NCI-H2081 treated with DMSO at 0.1 percent for 48 hours (cell line): ENCODE data around the gene KCNN3.
"Not testable (repeated sequence)": the region's sequence is repeated elsewhere in the genome, so short reads cannot be mapped to it uniquely, and the experiment has no call there.

Experiments
- DNase-seq: peaks from one replicate; lab custom pipeline; 2025; lab: John Stamatoyannopoulos, UW

KCNN3 gene

GRCh38 chr1:154698320-154699096 lies 171.6 kb downstream of the KCNN3 start:
- DNase-seq, result no peak

- no peak for DNase-seq
Observed at GRCh38 chr1:154697710-154698109, 172.4 kb downstream of the KCNN3 start.

GRCh38 chr1:154696456-154696855 lies 173.6 kb downstream of the KCNN3 start:
- DNase-seq, result no peak

DNA sequence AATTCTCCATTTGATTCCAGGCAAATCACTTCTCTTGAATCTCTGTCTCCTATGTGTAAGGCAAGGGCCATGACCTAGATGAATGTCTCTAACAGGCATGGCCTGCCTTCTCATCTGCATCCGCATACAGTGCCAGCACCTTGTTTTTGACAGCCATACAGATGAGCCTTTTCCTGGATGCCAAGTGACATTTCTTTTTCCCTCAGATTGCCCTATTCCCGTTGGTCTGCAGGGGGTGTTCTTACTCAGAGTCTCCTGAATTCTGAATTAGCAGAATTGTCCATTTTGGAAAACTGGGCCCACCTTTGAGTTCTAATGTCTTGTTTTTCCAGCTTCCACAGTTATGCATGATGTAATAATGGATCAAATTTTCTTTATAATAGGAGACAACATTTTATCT lies 174.1 kb downstream of the KCNN3 start:
- DNase-seq, result no peak

DNA sequence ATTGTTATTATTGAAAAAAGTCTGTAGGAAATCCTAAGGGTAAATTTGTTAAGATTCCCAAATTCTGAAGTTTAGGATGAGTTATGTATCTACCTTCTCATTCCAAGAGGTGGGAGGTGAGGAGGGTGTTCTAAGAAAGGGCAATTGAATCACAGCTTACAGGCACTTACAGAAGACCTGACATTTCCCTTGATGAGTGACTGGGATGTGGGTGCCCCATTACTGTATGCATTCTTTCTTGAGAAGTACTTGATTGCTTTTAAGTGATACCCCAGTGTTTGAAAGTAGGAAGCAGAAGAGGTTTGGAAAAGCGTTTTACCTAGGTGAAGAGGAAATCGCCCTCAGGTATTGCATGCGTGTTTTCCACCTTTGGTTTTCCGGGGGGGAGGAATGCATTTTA lies 175.1 kb downstream of the KCNN3 start:
- no peak for DNase-seq

DNA sequence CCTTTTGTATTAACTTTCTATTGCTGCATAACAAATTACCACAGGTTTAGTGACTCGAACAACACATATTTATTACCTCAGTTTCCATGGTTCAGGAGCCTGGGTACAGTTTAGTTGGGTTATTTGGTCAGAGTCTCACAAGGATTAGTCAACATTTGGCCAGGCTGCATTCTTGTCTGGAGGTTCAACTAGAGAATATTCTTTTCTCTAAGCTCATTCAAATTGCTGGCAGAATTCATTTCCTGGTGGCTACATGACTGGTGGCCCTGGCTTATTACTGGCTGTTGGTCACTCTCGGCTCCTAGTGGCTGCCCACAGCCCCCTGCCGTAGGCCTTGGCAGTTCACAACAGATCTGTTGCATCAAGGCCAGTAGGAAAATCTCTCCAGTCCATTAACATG lies 181.0 kb downstream of the KCNN3 start:
- no peak for DNase-seq

GRCh38 chr1:154686507-154686906 lies 183.6 kb downstream of the KCNN3 start:
- no peak for DNase-seq

DNA sequence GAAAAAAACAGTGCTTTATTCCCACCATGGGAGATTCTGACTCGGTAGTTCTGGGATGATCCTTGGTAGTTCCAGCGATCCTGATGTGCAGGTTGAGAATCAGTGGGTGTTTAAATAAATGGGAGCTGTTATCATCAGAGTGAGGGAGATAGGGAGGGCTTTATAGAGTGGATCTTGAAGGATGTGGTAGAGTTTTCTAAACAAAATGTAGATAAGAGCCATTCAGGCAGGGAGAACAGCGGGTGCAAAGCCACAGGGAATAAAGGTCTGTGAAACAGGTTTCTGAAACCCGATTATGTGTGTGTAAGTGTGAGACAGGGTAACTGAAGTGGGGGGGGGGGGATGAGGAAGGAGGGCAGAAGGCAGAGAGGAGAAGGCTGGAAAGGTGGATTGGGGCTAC lies 186.3 kb downstream of the KCNN3 start:
- no peak for DNase-seq

GRCh38 chr1:154682254-154682653 lies 187.8 kb downstream of the KCNN3 start:
- no peak for DNase-seq

DNA sequence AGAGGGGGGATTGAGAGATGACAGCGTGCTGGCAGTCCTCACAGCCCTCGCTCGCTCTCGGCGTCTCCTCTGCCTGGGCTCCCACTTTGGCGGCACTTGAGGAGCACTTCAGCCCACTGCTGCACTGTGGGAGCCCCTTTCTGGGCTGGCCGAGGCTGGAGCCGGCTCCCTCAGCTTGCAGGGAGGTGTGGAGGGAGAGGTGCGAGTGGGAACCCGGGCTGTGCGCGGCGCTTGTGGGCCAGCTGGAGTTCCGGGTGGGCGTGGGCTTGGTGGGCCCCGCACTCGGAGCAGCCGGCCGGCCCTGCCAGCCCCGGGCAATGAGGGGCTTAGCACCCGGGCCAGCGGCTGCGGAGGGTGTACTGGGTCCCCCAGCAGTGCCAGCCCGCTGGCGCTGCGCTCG lies 192.2 kb downstream of the KCNN3 start:
- DNase-seq, result not testable (repeated sequence)

DNA sequence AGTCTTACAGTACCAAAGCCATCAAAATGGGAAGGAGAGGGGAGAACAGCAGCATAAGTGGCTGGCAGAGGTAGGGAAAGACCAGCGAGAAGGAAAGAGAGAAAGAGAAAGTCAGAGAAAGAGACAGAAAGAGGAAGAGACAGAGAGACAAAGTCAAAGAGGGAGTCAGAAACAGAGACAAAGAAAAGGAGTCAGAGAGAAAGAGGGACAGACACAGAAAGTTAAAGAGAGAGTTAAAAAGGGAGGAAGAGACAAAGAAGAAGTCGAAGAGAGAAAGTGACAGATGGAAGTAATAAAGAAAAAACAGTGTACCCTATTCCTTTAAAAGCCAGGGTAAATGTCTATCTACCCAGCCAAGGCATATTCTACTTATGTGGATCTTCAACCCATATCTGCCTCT lies 193.2 kb downstream of the KCNN3 start:
- DNase-seq, result not testable (repeated sequence)

DNA sequence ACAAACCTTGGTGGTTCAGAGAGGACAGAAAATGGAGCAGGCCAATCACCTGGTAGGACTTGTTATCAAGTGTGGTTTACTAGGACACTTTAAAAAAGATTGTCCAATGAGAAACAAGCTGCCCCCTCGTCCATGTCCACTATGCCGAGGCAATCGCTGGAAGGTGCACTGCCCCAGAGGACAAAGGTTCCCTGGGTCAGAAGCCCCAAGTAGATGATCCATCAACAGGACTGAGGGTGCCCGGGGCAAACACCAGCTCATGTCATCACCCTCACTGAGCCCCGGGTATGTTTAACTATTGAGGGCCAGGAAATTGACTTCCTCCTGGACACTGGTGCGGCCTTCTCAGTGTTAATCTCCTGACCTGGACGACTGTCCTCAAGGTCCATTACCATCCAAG lies 195.6 kb downstream of the KCNN3 start:
- DNase-seq, result not testable (repeated sequence)

GRCh38 chr1:154672245-154672644 lies 197.8 kb downstream of the KCNN3 start:
- DNase-seq, result not testable (repeated sequence)

- not testable (repeated sequence) for DNase-seq
Observed at GRCh38 chr1:154671412-154671811, 198.7 kb downstream of the KCNN3 start.

DNA sequence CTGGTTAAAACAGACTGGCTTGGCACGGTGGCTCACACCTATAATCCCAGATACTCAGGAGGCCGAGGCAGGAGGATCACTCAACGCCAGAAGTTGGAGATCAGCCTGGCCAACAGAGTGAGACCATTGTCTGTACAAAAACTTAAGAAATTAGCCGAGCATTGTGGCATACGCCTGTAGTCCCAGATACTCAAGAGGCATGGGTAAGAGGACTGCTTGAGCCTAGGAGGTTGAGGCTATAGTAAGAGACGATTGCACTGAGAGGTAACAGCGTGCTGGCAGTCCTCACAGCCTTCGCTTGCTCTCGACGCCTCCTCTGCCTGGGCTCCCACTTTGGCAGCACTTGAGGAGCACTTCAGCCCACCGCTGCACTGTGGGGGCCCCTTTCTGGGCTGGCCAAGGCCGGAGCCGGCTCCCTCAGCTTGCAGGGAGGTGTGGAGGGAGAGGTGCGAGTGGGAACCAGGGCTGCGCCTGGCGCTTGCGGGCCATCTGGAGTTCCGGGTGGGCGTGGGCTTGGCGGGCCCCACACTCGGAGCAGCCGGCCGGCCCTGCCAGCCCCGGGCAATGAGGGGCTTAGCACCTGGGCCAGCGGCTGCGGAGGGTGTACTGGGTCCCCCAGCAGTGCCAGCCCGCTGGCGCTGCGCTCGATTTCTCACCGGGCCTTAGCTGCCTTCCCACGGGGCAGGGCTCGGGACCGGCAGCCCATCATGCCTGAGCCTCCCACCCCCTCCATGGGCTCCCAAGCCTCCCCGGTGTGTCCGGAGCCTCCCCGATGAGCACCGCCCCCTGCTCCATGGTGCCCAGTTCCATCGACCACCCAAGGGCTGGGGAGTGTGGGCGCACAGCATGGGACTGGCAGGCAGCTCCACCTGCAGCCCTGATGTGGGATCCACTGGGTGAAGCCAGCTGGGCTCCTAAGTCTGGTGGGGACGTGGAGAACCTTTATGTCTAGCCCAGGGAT lies 199.5 kb downstream of the KCNN3 start:
- DNase-seq, result not testable (repeated sequence)

GRCh38 chr1:154669464-154670282 lies 200.4 kb downstream of the KCNN3 start:
- peak; percentile 5 for DNase-seq

DNA sequence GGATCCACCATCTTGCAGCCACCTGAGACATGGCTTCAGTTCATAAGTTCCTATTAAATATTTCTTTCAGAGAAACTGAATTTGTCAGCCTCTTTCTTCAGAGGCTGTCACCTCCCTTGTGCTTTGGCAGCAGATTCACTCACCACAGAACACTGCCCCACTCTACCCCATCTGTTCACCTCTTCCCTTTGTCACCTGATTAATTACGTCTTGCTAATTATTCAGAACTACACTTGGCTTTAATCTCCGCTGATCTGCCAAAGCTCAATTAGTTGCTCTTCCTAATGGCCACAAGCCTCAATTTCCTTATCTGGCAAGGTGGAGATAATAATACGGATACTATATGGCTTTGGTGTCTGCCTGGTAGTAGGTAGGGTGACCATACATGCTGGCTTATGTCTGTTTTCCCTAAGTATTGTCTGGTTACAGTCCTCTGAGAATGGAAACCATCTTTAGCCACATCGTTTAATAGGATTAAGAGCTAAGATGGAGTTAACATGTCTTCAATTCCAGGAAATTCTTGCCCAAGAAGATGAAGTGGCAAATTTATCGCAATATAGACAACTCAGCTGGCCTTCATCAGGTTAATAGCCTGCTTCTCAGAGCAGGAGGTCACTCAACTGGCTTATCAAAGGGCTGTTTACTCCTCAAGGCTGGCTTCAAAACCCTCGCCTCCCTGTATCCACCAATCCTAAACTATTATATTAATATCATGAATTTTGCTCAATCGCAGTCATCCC lies 203.9 kb downstream of the KCNN3 start:
- no peak for DNase-seq

DNA sequence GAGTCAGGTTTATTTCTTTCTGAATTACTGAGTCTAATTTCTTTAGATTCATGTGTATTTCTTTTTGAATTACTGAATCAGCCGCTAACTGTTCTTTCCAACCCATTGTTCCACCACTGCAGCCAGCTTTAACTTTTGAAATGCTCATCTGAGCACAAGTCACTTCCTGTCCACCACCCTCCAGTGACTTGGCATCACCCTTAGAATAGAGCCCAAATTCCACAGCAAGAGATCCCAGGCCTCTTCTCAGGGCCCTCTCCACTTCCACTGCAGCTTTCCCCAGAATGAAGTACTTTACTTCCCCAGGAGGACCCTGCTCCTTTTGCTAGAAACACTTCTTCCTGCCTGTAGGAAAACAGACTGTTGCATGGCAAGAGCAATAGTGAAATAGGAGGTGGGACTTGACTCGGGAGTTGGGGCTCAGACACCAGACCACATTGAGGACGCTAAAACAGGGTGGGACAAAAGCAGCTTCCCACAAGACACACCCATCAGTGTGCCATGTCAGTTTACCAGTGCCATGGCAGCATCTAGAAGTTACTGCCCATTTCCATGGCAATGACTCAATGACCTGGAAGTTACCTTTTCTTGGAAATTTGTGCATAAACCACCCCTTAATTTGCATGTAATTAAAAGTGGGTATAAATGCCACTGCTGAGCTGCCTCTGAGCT lies 205.6 kb downstream of the KCNN3 start:
- no peak for DNase-seq

- no peak for DNase-seq
Observed at GRCh38 chr1:154663471-154664060, 206.5 kb downstream of the KCNN3 start.

GRCh38 chr1:154661110-154661509 lies 209.0 kb downstream of the KCNN3 start:
- DNase-seq, result no peak
